BJ (cell line): ENCODE data around the gene PRR5L. TPM values are rescaled to one million over a fixed set of nuclear protein-coding genes. Genes with fewer than 3 reads are reported as not detected.

ENCODE experiments used
- CTCF ChIA-PET: fragments of 350-600 bp; formaldehyde crosslinking; extraction: SDS; loops from one replicate; lab custom pipeline; 2021; ENCODE audit warnings: antibody characterized with exemption, inconsistent platforms; lab: Yijun Ruan, JAX
- POLR2A ChIA-PET: fragments of 300-600 bp; sonication (Branson Sonifier 250); formaldehyde crosslinking; extraction: SDS; loops from one replicate; lab custom pipeline; 2021; ENCODE audit warnings: antibody characterized with exemption; lab: Charles Lee
- DNase-seq: peaks from one replicate; pipeline ENCODE4 v3.0.0-alpha.2; 2011; ENCODE audit warnings: low read depth
- H3K27me3 ChIP-seq: 2 replicates; pipeline ENCODE4 v1.6.0; 2011; ENCODE audit warnings: low read length; ENCODE audit not compliant: control insufficient read depth, insufficient read depth
- H3K36me3 ChIP-seq: 2 replicates; pipeline ENCODE4 v1.5.1; 2011; ENCODE audit warnings: low read length; ENCODE audit not compliant: control insufficient read depth, insufficient read depth
- H3K4me3 ChIP-seq: 2 replicates; pipeline ENCODE4 v1.5.1; 2011; ENCODE audit warnings: low read depth, mild to moderate bottlenecking, control low read depth, low read length
- CTCF ChIP-seq: IDR thresholded peaks from 2 replicates; pipeline ENCODE4 v1.5.1; 2011; ENCODE audit warnings: low read depth, mild to moderate bottlenecking, control low read depth, inconsistent platforms, low read length, moderate library complexity; ENCODE audit not compliant: insufficient read depth
- polyA plus RNA-seq: library from polyadenylated mRNA; depleted of rRNA; stranded (reverse); fragments of >200 nt; gene quantifications from 2 replicates; pipeline ENCODE4 v1.2.3, GENCODE V29; 2011

PRR5L gene
- polyA plus RNA-seq, 1 experiment = 13.3 TPM

- H3K27me3 ChIP-seq = no peaks in the 10 kb centered on the region
- no peak for TF ChIP-seq CTCF
- POLR2A ChIA-PET = no interaction called here
- DNase-seq = no peak
- peaks cover 6% of the 10 kb centered on the region for H3K36me3 ChIP-seq
- H3K4me3 ChIP-seq = no peak overlapping the region
- CTCF ChIA-PET = interaction anchor here (0.8 to 1.4 kb wide), 5 partner anchors 8 to 120 kb away, joined by 3 to 5 read pairs (median 4); no protein-coding TSS in a partner anchor
Measured at GRCh38 chr11:36412781-36413383, 116.8 kb downstream of the PRR5L start.

- ChIA-PET CTCF (no interaction called here), POLR2A (no interaction called here)
- H3K27me3 ChIP-seq = no peaks in the 10 kb centered on the region
- TF ChIP-seq CTCF = no peak
- peaks cover under 1% of the 10 kb centered on the region for H3K36me3 ChIP-seq
- H3K4me3 ChIP-seq = no peak overlapping the region
- no peak for DNase-seq
Measured at GRCh38 chr11:36417154-36417553, 121.1 kb downstream of the PRR5L start.

- POLR2A ChIA-PET = no interaction called here
- no peak for TF ChIP-seq CTCF
- CTCF ChIA-PET = interaction anchor here (1.2 to 2.3 kb wide), 6 partner anchors 43 to 127 kb away, joined by 3 to 8 read pairs (median 5); no protein-coding TSS in a partner anchor
- Histone ChIP-seq H3K36me3 (peaks cover 2% of the 10 kb centered on the region), H3K4me3 (no peak overlapping the region), H3K27me3 (no peaks in the 10 kb centered on the region)
- no peak for DNase-seq
Measured at GRCh38 chr11:36419791-36420424, 123.8 kb downstream of the PRR5L start.

GRCh38 chr11:36421546-36422155 is 125.6 kb downstream of the PRR5L start:
- H3K4me3 ChIP-seq = no peak overlapping the region
- ChIA-PET CTCF (interaction anchor here (0.6 to 1.1 kb wide), 3 partner anchors 42 to 104 kb away, joined by 3 read pairs; no protein-coding TSS in a partner anchor), POLR2A (interaction anchor here (0.5 kb wide), 1 partner anchor 25 kb away, joined by 26 read pairs; no protein-coding TSS in a partner anchor)
- TF ChIP-seq CTCF = no peak
- no peaks in the 10 kb centered on the region for H3K27me3 ChIP-seq
- peaks cover 2% of the 10 kb centered on the region for H3K36me3 ChIP-seq
- no peak for DNase-seq

- Histone ChIP-seq H3K4me3 (no peak overlapping the region), H3K36me3 (peaks cover 2% of the 10 kb centered on the region), H3K27me3 (no peaks in the 10 kb centered on the region)
- POLR2A ChIA-PET = no interaction called here
- CTCF ChIA-PET = no interaction called here
- DNase-seq = no peak
- no peak for TF ChIP-seq CTCF
Measured at GRCh38 chr11:36425561-36426081, 129.5 kb downstream of the PRR5L start.
